ENCODE data around the gene DHCR7. TPM values are rescaled to one million over a fixed set of nuclear protein-coding genes. Genes with fewer than 3 reads are reported as not detected.

The DHCR7 gene
- total and polyA plus RNA-seq, 12 donors, result 31.8 to 904 (median 85.3) TPM

DNA sequence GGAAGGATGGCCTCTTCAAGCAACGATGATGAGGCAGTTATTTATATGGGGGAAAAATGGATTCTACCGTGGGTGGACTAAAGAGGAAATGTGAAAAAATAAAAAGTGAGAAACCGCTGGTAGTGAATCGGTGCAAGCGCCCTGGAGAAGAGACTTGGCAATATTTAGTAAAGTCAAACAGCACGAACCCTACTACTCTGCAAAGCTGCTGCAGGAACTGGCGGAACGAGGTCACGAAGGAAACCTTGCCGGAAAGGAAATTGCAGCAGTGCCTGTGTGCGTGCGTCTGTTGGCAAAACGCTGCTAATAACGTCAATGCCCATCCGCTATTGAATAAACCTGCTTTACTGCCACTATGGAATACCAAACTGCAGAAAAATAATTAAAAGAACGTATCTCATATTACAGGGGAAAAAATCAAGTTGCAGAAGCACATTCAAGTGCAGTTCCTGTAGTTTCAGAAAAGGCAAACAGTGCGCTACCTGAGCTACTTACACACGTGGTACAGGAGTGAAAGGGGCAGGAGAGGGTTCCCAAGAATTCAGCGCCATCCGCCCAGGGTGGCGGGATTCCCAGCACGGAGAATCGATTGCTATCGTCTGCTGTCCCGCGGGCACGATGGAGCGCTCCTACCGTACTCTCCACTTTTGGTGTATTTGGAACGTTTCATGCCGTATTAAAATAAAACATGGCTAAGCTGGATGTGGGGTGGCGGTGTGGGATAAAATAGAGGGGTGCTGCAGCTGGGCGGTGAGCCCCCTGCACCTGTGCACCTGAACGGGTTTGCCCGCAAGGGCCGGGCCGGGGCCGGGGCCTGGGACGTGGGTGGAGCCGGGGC is 4.2 kb upstream of the DHCR7 start:
- peak; percentile 59 to 87 (median 78) for DNase-seq
- peaks cover 0 to 26% of the 10 kb centered on the region in 2 donors for H3K36me3 ChIP-seq (replicated peaks in 1 of 2)
- H3K27me3 ChIP-seq, result no peaks in the 10 kb centered on the region
- intact Hi-C loops (cut with DNase I), result no loop called here
- 1 to 4% (median 3%) methylated on average over 30 to 40 of the region's 40 CpGs for WGBS, 4 donors
- no peaks in the 10 kb centered on the region for H3K9me3 ChIP-seq (replicated peaks in 1 of 3)
- H3K27ac ChIP-seq, result peak overlapping the region; percentile 58 to 96 (median 82)
- peaks cover 32 to 54% of the 10 kb centered on the region in 2 donors for H3K4me1 ChIP-seq (replicated peaks in 1 of 2)
- H3K4me3 ChIP-seq, result peak overlapping the region in 2 of 4 donors; percentile 77 to 89
- TF ChIP-seq POLR2A (IDR thresholded peaks at IDR 0.05), result peak in 1 of 2 donors; percentile 41
- TF ChIP-seq, protein P1, sequence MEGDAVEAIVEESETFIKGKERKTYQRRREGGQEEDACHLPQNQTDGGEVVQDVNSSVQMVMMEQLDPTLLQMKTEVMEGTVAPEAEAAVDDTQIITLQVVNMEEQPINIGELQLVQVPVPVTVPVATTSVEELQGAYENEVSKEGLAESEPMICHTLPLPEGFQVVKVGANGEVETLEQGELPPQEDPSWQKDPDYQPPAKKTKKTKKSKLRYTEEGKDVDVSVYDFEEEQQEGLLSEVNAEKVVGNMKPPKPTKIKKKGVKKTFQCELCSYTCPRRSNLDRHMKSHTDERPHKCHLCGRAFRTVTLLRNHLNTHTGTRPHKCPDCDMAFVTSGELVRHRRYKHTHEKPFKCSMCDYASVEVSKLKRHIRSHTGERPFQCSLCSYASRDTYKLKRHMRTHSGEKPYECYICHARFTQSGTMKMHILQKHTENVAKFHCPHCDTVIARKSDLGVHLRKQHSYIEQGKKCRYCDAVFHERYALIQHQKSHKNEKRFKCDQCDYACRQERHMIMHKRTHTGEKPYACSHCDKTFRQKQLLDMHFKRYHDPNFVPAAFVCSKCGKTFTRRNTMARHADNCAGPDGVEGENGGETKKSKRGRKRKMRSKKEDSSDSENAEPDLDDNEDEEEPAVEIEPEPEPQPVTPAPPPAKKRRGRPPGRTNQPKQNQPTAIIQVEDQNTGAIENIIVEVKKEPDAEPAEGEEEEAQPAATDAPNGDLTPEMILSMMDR (IDR thresholded peaks at IDR 0.05), result no peak

DNA sequence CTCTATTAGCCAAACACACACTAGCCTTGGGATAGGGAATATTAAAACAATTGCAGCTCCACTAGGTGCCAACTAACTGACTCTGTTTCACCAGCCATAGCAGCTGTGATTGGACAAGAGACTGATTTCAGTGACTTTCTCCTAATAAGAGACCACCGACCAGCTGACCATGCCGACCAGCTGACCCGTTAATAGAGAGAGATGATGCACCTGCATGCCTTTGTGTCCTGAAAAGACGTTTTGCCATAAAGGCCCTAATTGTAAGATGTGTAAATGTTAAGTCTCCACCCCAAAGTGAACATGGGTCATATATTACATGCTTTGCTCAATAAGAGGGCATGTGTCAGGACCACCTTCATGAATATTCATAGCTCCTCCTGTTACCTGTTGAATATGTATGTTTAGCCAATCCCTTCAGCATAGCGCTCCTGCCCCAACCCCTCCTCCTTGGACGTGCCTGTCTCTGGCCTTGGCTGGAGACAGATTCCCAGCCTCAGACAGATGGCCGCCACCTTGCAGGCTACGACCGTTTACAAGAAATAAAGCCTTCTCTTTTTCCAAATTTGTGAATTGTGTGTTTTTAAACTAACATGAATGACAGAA is 3.5 kb upstream of the DHCR7 start:
- intact Hi-C loops (cut with DNase I), result no loop called here
- DNase-seq, result peak in 4 of 7 donors; percentile 61 to 76 (median 66)
- peaks cover 33 to 61% of the 10 kb centered on the region in 2 donors for H3K4me1 ChIP-seq (replicated peaks in 1 of 2)
- peaks cover 0 to 20% of the 10 kb centered on the region in 2 donors for H3K36me3 ChIP-seq (replicated peaks in 1 of 2)
- H3K9me3 ChIP-seq (replicated peaks in 1 of 3), result no peaks in the 10 kb centered on the region
- H3K27me3 ChIP-seq, result no peaks in the 10 kb centered on the region
- TF ChIP-seq, protein P1 (IDR thresholded peaks at IDR 0.05), result no peak
- no peak for TF ChIP-seq POLR2A (IDR thresholded peaks at IDR 0.05)
- peak overlapping the region in 1 of 4 donors; percentile 77 for H3K4me3 ChIP-seq
- H3K27ac ChIP-seq, result peak overlapping the region; percentile 58 to 96 (median 82)
- 39 to 43% (median 41%) methylated on average over 9 of the region's 9 CpGs for WGBS, 4 donors

DNA sequence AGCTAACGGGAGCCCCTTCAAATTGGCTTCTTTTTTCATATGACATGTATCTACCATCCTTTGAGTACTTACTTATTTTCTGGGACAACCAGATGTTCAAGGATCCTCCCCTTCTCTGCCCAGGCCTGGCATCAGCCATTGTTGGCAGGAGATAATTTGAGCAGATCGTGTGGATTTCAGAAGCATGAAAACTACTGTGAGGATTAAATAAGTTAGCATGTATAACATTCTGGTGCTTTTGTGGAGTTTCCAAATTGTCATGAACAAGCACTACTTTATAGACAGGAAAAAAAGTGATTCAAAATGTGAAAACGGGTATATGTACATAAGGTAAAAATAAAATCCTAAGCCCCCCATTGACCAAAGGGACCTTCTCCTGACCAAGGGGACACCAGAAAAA is 2.7 kb upstream of the DHCR7 start:
- peak overlapping the region in 4 of 5 donors; percentile 14 to 96 (median 86) for H3K27ac ChIP-seq

DNA sequence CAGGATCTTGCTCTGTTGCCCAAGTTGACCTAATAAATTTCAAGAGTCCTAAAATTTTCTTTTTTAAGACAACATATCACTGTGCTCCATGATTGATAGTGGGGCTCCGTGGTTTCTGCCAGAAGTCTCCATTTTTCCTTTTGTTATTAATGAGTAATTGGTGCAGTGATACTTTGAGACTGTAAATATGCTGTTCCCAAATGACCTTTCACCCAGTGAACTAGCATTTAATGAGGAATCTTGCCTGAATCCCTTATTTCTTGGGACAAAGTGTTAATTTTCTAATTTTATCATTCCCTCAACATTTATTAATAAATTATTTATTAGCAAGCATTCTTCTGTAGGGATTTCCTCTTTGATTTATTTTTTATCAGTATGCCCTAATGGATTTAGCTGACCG is 2.3 kb upstream of the DHCR7 start:
- TF ChIP-seq, protein P1 (IDR thresholded peaks at IDR 0.05), result no peak
- TF ChIP-seq POLR2A (IDR thresholded peaks at IDR 0.05), result no peak
- intact Hi-C loops (cut with DNase I), result no loop called here
- peak overlapping the region in 4 of 5 donors; percentile 14 to 96 (median 86) for H3K27ac ChIP-seq
- no peak overlapping the region for H3K4me3 ChIP-seq
- H3K36me3 ChIP-seq (replicated peaks in 1 of 2), result peaks cover 0 to 8% of the 10 kb centered on the region in 2 donors
- H3K9me3 ChIP-seq (replicated peaks in 1 of 3), result no peaks in the 10 kb centered on the region
- WGBS, 4 donors, result 38 to 51% (median 44%) methylated on average over 2 of the region's 2 CpGs
- DNase-seq, result peak in 1 of 7 donors; percentile 4
- H3K27me3 ChIP-seq, result no peaks in the 10 kb centered on the region
- peaks cover 33 to 61% of the 10 kb centered on the region in 2 donors for H3K4me1 ChIP-seq (replicated peaks in 1 of 2)

More for the DNA sequence above, 2.7 kb upstream of the DHCR7 start:
- 56 to 69% (median 63%) methylated on average over 3 of the region's 3 CpGs for WGBS, 4 donors
- Histone ChIP-seq H3K9me3 (replicated peaks in 1 of 3) (no peaks in the 10 kb centered on the region), H3K4me3 (no peak overlapping the region), H3K27me3 (no peaks in the 10 kb centered on the region), H3K36me3 (replicated peaks in 1 of 2) (peaks cover 0 to 13% of the 10 kb centered on the region in 2 donors), H3K4me1 (replicated peaks in 1 of 2) (peaks cover 33 to 61% of the 10 kb centered on the region in 2 donors)
- no peak for TF ChIP-seq POLR2A (IDR thresholded peaks at IDR 0.05)
- TF ChIP-seq, protein P1 (IDR thresholded peaks at IDR 0.05), result no peak
- intact Hi-C loops (cut with DNase I), result no loop called here
- DNase-seq, result peak in 1 of 7 donors; percentile 4
